ENCODE measurements around the gene PRSS23.
"Not testable (repeated sequence)": the region's sequence is repeated elsewhere in the genome, so short reads cannot be mapped to it uniquely, and the experiment has no call there.

PRSS23 gene

DNA sequence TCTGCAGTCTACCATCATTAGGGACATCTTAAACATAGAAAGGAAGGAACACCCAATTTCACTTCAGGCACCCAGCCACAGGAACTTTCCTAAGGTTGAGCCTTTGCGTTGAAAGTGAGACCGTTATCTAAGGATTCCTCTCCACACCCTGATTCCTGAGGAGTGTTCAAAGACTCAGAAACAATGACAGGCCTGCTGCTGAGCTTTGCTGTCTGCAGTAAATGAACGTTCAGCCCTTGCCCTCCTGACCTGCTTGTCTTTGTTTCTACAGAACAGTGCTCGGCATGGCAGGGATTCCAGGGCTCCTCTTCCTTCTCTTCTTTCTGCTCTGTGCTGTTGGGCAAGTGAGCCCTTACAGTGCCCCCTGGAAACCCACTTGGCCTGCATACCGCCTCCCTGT lies 7.0 kb downstream of the PRSS23 start:
- ATAC-seq (replicated peaks; ENCODE audit: extremely low read depth, poor library complexity, severe bottlenecking), result no peak
- Mint-ChIP-seq H3K9me3 (no peaks in the 10 kb centered on the region), H3K27me3 (no peaks in the 10 kb centered on the region), H3K27ac (ENCODE audit: low read depth) (peak overlapping the region; percentile 9), H3K4me3 (no peak overlapping the region), H3K36me3 (ENCODE audit: insufficient read depth) (peaks cover 3% of the 10 kb centered on the region), H3K4me1 (peaks cover 38% of the 10 kb centered on the region)
- DNase-seq (ENCODE audit: low spot score in 2 of 2), result no peak

DNA sequence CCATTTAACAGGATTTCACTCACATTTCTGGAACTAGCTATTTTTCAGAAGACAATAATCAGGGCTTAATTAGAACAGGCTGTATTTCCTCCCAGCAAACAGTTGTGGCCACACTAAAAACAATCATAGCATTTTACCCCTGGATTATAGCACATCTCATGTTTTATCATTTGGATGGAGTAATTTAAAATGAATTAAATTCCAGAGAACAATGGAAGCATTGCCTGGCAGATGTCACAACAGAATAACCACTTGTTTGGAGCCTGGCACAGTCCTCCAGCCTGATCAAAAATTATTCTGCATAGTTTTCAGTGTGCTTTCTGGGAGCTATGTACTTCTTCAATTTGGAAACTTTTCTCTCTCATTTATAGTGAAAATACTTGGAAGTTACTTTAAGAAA lies 9.2 kb downstream of the PRSS23 start:
- H3K27ac Mint-ChIP-seq (ENCODE audit: low read depth), result no peak overlapping the region

DNA sequence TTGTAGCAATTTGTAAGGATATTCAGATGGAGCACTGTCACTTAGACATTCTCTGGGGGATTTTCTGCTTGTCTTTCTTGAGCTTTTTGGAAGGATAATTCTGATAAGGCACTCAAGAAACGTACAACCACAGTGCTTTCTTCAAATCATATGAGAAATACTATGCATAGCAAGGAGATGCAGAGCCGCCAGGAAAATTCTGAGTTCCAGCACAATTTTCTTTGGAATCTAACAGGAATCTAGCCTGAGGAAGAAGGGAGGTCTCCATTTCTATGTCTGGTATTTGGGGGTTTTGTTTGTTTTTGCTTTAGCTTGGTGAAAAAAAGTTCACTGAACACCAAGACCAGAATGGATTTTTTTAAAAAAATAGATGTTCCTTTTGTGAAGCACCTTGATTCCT lies 9.9 kb downstream of the PRSS23 start:
- H3K27ac Mint-ChIP-seq (ENCODE audit: low read depth), result no peak overlapping the region
- no peak overlapping the region for H3K4me3 Mint-ChIP-seq
- no peaks in the 10 kb centered on the region for H3K27me3 Mint-ChIP-seq
- ATAC-seq (replicated peaks; ENCODE audit: extremely low read depth, poor library complexity, severe bottlenecking), result no peak
- no peak for DNase-seq (ENCODE audit: low spot score in 2 of 2)
- peaks cover 32% of the 10 kb centered on the region for H3K4me1 Mint-ChIP-seq
- H3K36me3 Mint-ChIP-seq (ENCODE audit: insufficient read depth), result peaks cover 3% of the 10 kb centered on the region
- H3K9me3 Mint-ChIP-seq, result no peaks in the 10 kb centered on the region

More for the DNA sequence above, 9.2 kb downstream of the PRSS23 start:
- no peak for DNase-seq (ENCODE audit: low spot score in 2 of 2)
- H3K9me3 Mint-ChIP-seq, result no peaks in the 10 kb centered on the region
- H3K27me3 Mint-ChIP-seq, result no peaks in the 10 kb centered on the region
- no peak overlapping the region for H3K4me3 Mint-ChIP-seq
- ATAC-seq (replicated peaks; ENCODE audit: extremely low read depth, poor library complexity, severe bottlenecking), result no peak
- H3K36me3 Mint-ChIP-seq (ENCODE audit: insufficient read depth), result peaks cover 3% of the 10 kb centered on the region
- peaks cover 37% of the 10 kb centered on the region for H3K4me1 Mint-ChIP-seq

DNA sequence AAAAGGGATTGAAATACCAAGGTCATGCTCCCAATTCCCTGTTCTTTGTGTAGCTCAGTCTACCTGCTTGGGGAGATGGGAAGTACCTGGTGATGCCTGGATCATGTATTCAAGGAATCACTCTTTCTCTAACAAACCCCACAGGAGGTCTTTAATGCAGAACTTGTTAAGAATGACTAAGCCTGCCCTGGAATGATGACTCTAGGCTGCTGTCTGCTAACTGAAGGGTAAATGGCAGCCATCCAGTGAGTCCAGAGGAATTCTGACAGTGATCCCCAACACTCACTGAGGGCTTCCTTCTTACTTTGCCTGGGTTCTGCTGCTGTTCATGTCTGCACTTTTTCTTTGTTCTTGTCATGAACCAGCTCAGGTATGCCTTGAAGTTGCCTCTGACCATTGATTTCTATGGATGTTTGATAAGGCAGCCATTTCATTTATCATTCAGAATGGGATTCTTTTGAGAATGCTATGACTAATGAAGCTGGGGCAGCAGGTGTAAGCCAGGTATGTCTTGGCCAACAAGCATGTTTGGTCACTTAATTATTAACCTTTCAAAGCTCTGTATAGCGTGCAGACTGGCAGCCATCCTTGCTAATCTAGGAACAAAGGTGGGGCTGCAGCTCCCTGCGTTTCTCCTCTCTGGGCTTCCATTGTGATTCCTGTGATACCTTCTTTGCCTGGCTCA lies 11.4 kb downstream of the PRSS23 start:
- H3K36me3 Mint-ChIP-seq (ENCODE audit: insufficient read depth), result peaks cover 3% of the 10 kb centered on the region
- H3K27me3 Mint-ChIP-seq, result no peaks in the 10 kb centered on the region
- DNase-seq (ENCODE audit: low spot score in 2 of 2), result no peak
- H3K4me3 Mint-ChIP-seq, result no peak overlapping the region
- no peak for ATAC-seq (replicated peaks; ENCODE audit: extremely low read depth, poor library complexity, severe bottlenecking)
- H3K4me1 Mint-ChIP-seq, result peaks cover 21% of the 10 kb centered on the region
- no peak overlapping the region for H3K27ac Mint-ChIP-seq (ENCODE audit: low read depth)
- H3K9me3 Mint-ChIP-seq, result no peaks in the 10 kb centered on the region

DNA sequence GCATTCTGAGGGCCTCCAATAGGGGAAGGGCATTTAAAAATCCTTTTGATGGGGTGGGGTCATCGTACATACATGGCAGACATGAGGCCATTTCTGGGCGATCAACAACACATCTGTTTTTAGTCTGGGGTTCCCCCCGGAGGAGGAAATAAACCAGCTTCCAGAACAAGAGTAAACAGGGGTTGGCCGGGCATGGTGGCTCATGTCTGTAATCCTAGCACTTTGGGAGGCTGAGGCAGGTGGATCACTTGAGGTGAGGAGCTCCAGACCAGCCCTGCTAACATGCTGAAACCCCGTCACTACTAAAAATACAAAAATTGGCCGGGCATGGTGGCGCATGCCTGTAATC lies 12.0 kb downstream of the PRSS23 start:
- Mint-ChIP-seq H3K27ac (ENCODE audit: low read depth) (no peak overlapping the region), H3K27me3 (no peaks in the 10 kb centered on the region), H3K4me1 (peaks cover 16% of the 10 kb centered on the region), H3K4me3 (no peak overlapping the region), H3K36me3 (ENCODE audit: insufficient read depth) (no peaks in the 10 kb centered on the region), H3K9me3 (no peaks in the 10 kb centered on the region)
- DNase-seq (ENCODE audit: low spot score in 2 of 2), result no peak
- ATAC-seq (replicated peaks; ENCODE audit: extremely low read depth, poor library complexity, severe bottlenecking), result no peak

DNA sequence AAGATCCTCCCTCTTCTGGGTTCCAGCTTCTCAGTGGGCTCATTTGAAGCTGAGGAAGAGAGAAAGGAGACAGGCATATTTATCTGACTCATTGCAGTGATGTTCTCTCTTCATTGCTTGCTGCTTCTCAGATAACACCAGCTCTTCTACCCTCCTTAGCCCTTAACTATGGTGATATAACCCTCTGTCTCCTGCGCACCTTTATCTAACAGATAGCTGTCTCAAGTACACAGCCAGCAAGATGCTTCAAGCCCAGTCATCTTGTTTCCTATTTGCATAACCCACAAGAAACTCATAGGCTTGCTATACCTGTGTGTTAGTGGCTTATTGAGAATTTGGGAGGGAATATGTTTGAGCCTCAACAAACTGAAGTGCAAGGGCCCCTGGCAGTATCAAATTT lies 12.6 kb downstream of the PRSS23 start:
- H3K36me3 Mint-ChIP-seq (ENCODE audit: insufficient read depth), result no peaks in the 10 kb centered on the region
- no peak overlapping the region for H3K4me3 Mint-ChIP-seq
- no peaks in the 10 kb centered on the region for H3K27me3 Mint-ChIP-seq
- H3K4me1 Mint-ChIP-seq, result peaks cover 11% of the 10 kb centered on the region
- H3K9me3 Mint-ChIP-seq, result no peaks in the 10 kb centered on the region
- no peak for DNase-seq (ENCODE audit: low spot score in 2 of 2)
- no peak for ATAC-seq (replicated peaks; ENCODE audit: extremely low read depth, poor library complexity, severe bottlenecking)
- no peak overlapping the region for H3K27ac Mint-ChIP-seq (ENCODE audit: low read depth)

DNA sequence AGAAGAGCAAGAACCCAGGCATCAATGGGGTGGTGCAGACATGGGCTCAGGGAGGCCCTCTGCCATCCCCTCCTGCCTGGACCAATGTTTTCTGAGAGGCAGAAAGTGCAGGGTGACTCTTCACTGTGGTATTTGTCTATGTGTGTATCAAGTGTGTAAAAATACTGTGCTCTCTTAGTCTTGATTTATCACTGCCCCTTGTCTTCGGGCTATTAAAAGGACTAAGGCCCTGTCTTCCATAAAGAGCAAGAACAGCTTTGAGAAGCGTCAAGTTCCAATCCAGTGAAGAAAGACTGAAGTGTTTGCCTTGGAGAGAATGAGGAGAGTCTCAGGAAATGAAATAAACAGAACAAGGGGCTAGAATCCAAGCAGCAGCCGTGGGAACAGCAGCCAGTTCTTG lies 14.4 kb downstream of the PRSS23 start:
- Mint-ChIP-seq H3K4me3 (no peak overlapping the region), H3K27ac (ENCODE audit: low read depth) (no peak overlapping the region), H3K4me1 (peaks cover 13% of the 10 kb centered on the region), H3K9me3 (no peaks in the 10 kb centered on the region), H3K27me3 (no peaks in the 10 kb centered on the region), H3K36me3 (ENCODE audit: insufficient read depth) (no peaks in the 10 kb centered on the region)
- DNase-seq (ENCODE audit: low spot score in 2 of 2) (no peak), ATAC-seq (replicated peaks; ENCODE audit: extremely low read depth, poor library complexity, severe bottlenecking) (no peak)

DNA sequence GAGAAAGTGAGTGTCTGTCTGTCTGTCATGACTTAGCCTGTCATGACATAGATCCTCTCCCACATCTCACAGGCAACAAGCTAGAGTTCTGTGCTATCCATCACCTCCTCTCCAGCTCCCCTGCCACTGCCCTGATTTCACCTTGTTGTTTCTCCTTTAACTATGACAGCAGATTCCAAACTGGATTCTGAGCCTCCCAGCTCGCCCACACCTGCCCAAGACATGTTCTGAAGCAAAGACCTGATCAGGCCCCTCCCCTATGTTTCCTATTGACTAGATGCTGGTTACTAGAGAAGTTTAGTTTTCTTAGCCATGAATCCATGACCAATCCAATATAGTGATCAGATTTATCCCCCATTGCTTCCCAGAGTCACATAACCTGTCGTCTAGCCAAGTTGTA lies 15.4 kb downstream of the PRSS23 start:
- Mint-ChIP-seq H3K4me1 (peaks cover 13% of the 10 kb centered on the region), H3K27ac (ENCODE audit: low read depth) (no peak overlapping the region), H3K4me3 (no peak overlapping the region), H3K27me3 (no peaks in the 10 kb centered on the region), H3K36me3 (ENCODE audit: insufficient read depth) (no peaks in the 10 kb centered on the region), H3K9me3 (no peaks in the 10 kb centered on the region)
- ATAC-seq (replicated peaks; ENCODE audit: extremely low read depth, poor library complexity, severe bottlenecking) (no peak), DNase-seq (ENCODE audit: low spot score in 2 of 2) (no peak)

DNA sequence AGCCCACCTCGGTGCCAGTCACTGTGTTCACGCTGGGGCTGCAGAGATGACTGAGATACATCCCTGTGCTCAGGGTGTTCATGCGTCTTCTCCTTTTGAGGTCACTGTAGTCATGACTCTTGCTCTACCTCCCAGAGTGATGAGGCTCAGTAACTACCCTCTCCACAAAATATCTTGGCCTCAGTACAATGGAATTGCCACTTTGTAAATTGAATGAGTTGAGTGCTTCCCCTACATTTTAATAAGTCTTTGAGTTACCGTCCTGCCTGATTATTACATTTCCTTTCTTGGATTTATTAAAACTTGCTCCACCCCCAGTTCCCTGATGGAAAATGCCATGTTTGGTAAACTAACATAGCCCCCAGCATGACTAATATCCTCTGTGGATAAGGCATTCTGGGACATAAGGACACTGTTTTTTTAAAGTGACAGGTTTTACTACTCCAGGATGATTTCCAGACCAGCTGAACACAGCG lies 15.9 kb downstream of the PRSS23 start:
- Mint-ChIP-seq H3K9me3 (no peaks in the 10 kb centered on the region), H3K27me3 (no peaks in the 10 kb centered on the region), H3K27ac (ENCODE audit: low read depth) (no peak overlapping the region), H3K4me3 (no peak overlapping the region), H3K4me1 (peaks cover 13% of the 10 kb centered on the region), H3K36me3 (ENCODE audit: insufficient read depth) (no peaks in the 10 kb centered on the region)
- ATAC-seq (replicated peaks; ENCODE audit: extremely low read depth, poor library complexity, severe bottlenecking) (no peak), DNase-seq (ENCODE audit: low spot score in 2 of 2) (no peak)

DNA sequence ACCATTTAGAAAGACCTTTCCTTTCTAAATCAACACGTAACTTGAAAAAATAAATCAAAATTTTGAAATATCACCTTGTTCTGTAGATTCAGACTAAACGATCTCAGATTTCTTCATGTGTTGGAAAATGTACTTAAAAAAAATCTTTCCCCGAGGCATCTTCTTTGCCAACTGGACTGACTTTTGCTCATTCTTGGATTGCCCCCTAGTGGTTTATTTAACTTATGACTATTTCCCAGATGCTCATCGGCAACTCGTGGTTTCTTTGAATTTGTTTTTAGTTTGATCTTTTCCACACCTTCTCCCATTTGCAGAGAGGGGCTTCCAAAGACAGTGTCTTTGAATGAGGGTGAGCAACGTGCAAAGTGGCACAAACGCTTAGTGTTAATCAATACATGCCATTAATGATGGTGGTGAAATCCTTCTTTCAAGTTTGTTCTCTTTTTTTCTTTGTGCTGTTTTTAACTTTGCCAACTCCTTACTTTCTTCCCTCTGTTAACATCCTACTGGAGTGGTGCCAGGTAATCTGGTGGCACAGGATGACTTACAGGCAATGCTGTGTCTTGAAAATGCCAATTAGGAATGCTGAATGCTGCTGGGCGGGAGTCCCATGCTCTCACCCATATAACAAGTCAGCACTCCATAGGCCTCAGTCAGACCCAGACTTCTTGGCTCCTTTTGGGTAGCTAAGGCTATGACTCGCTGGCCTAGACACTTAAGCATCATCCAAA lies 18.3 kb downstream of the PRSS23 start:
- Mint-ChIP-seq H3K36me3 (ENCODE audit: insufficient read depth) (no peaks in the 10 kb centered on the region), H3K4me1 (peaks cover 8% of the 10 kb centered on the region), H3K9me3 (no peaks in the 10 kb centered on the region), H3K4me3 (no peak overlapping the region), H3K27me3 (no peaks in the 10 kb centered on the region), H3K27ac (ENCODE audit: low read depth) (no peak overlapping the region)
- no peak for DNase-seq (ENCODE audit: low spot score in 2 of 2)
- no peak for ATAC-seq (replicated peaks; ENCODE audit: extremely low read depth, poor library complexity, severe bottlenecking)

DNA sequence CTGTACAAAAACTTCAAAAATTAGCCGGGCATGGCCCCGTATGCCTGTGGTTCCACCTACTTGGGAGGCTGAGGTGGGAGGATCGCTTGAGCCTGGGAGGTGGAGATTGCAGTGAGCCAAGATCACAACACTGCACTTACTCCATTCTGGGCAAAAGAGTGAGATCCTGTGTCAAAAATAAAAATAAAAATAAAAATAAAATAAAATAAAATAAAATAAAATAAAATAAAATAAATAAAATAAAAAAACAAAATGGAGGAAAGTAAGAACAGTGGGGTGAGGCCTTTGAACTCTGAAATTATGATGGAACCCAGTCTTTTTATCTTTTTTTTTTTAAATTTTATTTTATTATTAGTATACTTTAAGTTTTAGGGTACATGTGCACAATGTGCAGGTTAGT lies 23.8 kb downstream of the PRSS23 start:
- not testable (repeated sequence) for H3K27ac Mint-ChIP-seq (ENCODE audit: low read depth); H3K4me1 Mint-ChIP-seq; ATAC-seq (replicated peaks; ENCODE audit: extremely low read depth, poor library complexity, severe bottlenecking); H3K27me3 Mint-ChIP-seq; H3K4me3 Mint-ChIP-seq; DNase-seq (ENCODE audit: low spot score in 2 of 2); H3K36me3 Mint-ChIP-seq (ENCODE audit: insufficient read depth); H3K9me3 Mint-ChIP-seq

DNA sequence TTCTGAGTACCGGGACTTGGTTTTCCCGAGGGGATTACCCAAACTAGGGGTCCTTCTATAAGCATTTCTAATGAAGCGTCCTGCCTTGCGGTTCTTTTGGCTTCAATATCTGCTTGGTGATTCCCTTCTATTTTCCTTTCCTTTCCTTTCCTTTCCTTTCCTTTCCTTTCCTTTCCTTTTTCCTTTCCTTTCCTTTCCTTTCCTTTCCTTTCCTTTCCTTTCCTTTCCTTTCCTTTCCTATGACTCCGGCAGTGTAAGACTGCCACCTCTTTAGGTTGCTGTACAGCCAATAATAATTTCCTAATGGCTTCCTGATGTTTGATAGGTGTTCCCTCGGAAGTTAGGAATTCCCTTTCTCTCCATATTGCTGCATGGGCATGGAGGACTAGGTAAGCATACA lies 34.0 kb downstream of the PRSS23 start:
- peaks cover 42% of the 10 kb centered on the region for H3K27me3 Mint-ChIP-seq
- H3K4me3 Mint-ChIP-seq; H3K9me3 Mint-ChIP-seq; DNase-seq (ENCODE audit: low spot score in 2 of 2); H3K36me3 Mint-ChIP-seq (ENCODE audit: insufficient read depth); H3K27ac Mint-ChIP-seq (ENCODE audit: low read depth); ATAC-seq (replicated peaks; ENCODE audit: extremely low read depth, poor library complexity, severe bottlenecking); H3K4me1 Mint-ChIP-seq: not testable (repeated sequence)

DNA sequence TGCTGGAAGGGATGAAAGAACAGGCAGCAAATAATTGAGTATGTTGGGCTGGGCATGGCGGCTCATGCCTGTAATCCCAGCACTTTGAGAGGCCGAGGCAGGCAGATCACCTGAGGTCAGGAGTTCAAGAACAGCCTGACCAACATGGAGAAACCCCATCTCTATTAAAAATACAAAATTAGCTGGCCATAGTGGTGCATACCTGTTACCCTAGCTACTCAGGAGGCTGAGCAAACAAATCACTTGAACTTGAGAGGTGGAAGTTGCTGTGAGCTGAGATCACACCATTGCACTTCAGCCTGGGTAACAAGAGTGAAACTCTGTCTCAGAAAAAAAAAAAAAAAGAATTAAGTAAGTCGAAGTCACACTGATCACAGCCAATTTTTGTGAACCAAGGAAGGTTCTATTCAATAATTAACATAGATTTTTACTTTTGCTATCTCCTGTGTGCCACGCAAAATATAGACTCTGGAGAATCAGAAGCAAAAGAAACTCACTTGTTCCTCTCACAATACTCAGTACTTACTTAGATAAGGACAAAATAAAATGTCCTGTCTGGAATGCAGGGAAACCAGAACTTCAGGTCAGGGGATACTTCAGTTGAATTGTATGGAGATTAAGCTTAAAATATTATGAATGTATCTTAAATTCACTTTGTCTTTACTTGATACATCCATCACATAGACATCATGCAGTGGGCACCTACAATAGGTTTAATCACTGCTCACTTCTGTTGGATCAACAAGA lies 44.6 kb downstream of the PRSS23 start:
- ATAC-seq (replicated peaks; ENCODE audit: extremely low read depth, poor library complexity, severe bottlenecking); DNase-seq (ENCODE audit: low spot score in 2 of 2); H3K4me1 Mint-ChIP-seq; H3K4me3 Mint-ChIP-seq; H3K36me3 Mint-ChIP-seq (ENCODE audit: insufficient read depth); H3K27me3 Mint-ChIP-seq; H3K9me3 Mint-ChIP-seq; H3K27ac Mint-ChIP-seq (ENCODE audit: low read depth): not testable (repeated sequence)

Data from central memory CD8-positive, alpha-beta T cell (primary cell).